ENCODE results near the gene UPF2.

GRCh38 chr10:11898372-11899066 is 144.1 kb downstream of the UPF2 start:
- no peak for TF ChIP-seq CTCF (IDR thresholded peaks at IDR 0.05)
- no peak for TF ChIP-seq POLR2A (IDR thresholded peaks at IDR 0.05)
- peak; percentile 38 to 70 (median 53) for TF ChIP-seq POLR2AphosphoS5 (IDR thresholded peaks at IDR 0.05)
